ENCODE results near the gene BMPR1B.
"Not testable (repeated sequence)": the region's sequence is repeated elsewhere in the genome, so short reads cannot be mapped to it uniquely, and the experiment has no call there.

Gene BMPR1B

GRCh38 chr4:95045429-95045828 is 287.7 kb downstream of the BMPR1B start:
- Histone ChIP-seq H3K4me3 (ENCODE audit: low read depth in 1 of 2, low read length in 2 of 2) (no peak overlapping the region), H3K27ac (ENCODE audit: low read length) (no peak overlapping the region), H3K36me3 (ENCODE audit: control insufficient read depth in 1 of 2, insufficient read depth in 2 of 2, low read length in 2 of 2) (no peaks in the 10 kb centered on the region), H3K9me3 (ENCODE audit: control insufficient read depth in 1 of 2, low read length in 2 of 2) (no peaks in the 10 kb centered on the region), H3K4me1 (ENCODE audit: control insufficient read depth in 1 of 2, insufficient read depth in 2 of 2, low read length in 2 of 2) (peaks cover 0 to 5% of the 10 kb centered on the region in 2 donors), H3K27me3 (ENCODE audit: low read depth, low read length) (no peaks in the 10 kb centered on the region)

DNA sequence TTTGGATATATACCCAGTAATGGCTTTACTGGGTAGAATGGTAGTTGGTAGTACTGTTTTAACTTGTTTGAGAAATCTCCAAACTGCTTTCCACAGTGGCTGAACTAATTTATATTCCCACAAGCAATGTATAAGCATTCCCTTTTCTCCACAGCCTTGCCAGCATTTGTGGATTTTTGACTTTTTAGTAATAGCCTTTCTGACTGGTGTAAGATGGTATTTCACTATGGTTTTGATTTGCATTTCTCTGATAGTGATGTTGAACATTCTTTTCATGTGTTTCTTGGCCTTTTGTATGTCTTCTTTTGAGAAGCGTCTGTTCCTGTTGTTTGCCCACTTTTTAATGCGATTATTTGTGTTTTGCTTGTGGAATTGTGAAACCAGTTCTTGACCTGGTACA is 290.5 kb downstream of the BMPR1B start:
- no peaks in the 10 kb centered on the region for H3K9me3 ChIP-seq (ENCODE audit: control insufficient read depth in 1 of 2, low read length in 2 of 2)
- no peak overlapping the region for H3K27ac ChIP-seq (ENCODE audit: low read length)
- H3K36me3 ChIP-seq (ENCODE audit: control insufficient read depth in 1 of 2, insufficient read depth in 2 of 2, low read length in 2 of 2): no peaks in the 10 kb centered on the region
- H3K4me3 ChIP-seq (ENCODE audit: low read depth in 1 of 2, low read length in 2 of 2): no peak overlapping the region
- peaks cover 0 to 5% of the 10 kb centered on the region in 2 donors for H3K4me1 ChIP-seq (ENCODE audit: control insufficient read depth in 1 of 2, insufficient read depth in 2 of 2, low read length in 2 of 2)
- no peaks in the 10 kb centered on the region for H3K27me3 ChIP-seq (ENCODE audit: low read depth, low read length)

GRCh38 chr4:95049551-95050233 is 291.9 kb downstream of the BMPR1B start:
- peaks cover 0 to 2% of the 10 kb centered on the region in 2 donors for H3K4me1 ChIP-seq (ENCODE audit: control insufficient read depth in 1 of 2, insufficient read depth in 2 of 2, low read length in 2 of 2)
- no peaks in the 10 kb centered on the region for H3K9me3 ChIP-seq (ENCODE audit: control insufficient read depth in 1 of 2, low read length in 2 of 2)
- H3K27ac ChIP-seq (ENCODE audit: low read length): no peak overlapping the region
- H3K36me3 ChIP-seq (ENCODE audit: control insufficient read depth in 1 of 2, insufficient read depth in 2 of 2, low read length in 2 of 2): no peaks in the 10 kb centered on the region
- H3K27me3 ChIP-seq (ENCODE audit: low read depth, low read length): no peaks in the 10 kb centered on the region
- no peak overlapping the region for H3K4me3 ChIP-seq (ENCODE audit: low read depth in 1 of 2, low read length in 2 of 2)

DNA sequence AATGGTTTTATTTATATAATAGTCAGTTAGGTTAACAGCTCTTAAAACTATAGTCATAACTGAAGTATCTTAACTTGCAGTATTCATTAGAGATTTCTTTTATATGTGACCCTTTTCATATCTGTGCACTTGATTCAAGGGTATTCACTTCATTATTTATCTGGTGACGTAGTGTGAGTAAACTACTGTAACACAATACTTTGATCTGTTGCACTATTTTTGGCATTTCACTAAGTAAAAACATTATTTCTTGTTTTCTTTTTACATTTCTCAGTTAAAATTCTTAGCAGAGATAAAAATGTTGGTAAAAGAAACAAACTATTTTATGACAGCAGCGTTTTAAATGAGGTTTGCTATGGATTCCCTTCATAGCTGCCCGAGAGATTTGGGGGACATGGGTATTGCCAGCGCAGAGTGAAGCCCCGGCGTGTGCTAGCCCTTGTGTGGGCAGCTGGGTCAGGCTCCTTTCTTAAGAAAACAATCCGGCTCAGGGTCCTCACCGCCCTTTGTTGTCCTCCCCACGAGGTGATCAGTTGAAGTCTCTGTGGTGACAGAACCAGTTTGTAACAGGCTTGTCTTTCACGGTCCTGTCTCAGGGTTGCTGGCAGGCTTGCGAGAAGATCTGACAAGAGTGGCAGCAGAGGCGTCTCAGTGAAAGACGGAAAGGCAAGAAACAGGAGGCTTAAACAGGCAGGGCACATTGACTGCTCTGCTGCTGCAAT is 293.4 kb downstream of the BMPR1B start:
- no peaks in the 10 kb centered on the region for H3K27me3 ChIP-seq (ENCODE audit: low read depth, low read length)
- H3K36me3 ChIP-seq (ENCODE audit: control insufficient read depth in 1 of 2, insufficient read depth in 2 of 2, low read length in 2 of 2): no peaks in the 10 kb centered on the region
- no peak overlapping the region for H3K4me3 ChIP-seq (ENCODE audit: low read depth in 1 of 2, low read length in 2 of 2)
- no peaks in the 10 kb centered on the region for H3K4me1 ChIP-seq (ENCODE audit: control insufficient read depth in 1 of 2, insufficient read depth in 2 of 2, low read length in 2 of 2)
- no peak overlapping the region for H3K27ac ChIP-seq (ENCODE audit: low read length)
- no peaks in the 10 kb centered on the region for H3K9me3 ChIP-seq (ENCODE audit: control insufficient read depth in 1 of 2, low read length in 2 of 2)

GRCh38 chr4:95051702-95052020 is 293.9 kb downstream of the BMPR1B start:
- no peak overlapping the region for H3K27ac ChIP-seq (ENCODE audit: low read length)
- no peaks in the 10 kb centered on the region for H3K27me3 ChIP-seq (ENCODE audit: low read depth, low read length)
- no peaks in the 10 kb centered on the region for H3K9me3 ChIP-seq (ENCODE audit: control insufficient read depth in 1 of 2, low read length in 2 of 2)
- no peaks in the 10 kb centered on the region for H3K4me1 ChIP-seq (ENCODE audit: control insufficient read depth in 1 of 2, insufficient read depth in 2 of 2, low read length in 2 of 2)
- no peaks in the 10 kb centered on the region for H3K36me3 ChIP-seq (ENCODE audit: control insufficient read depth in 1 of 2, insufficient read depth in 2 of 2, low read length in 2 of 2)
- H3K4me3 ChIP-seq (ENCODE audit: low read depth in 1 of 2, low read length in 2 of 2): no peak overlapping the region

GRCh38 chr4:95058991-95059390 is 301.2 kb downstream of the BMPR1B start:
- Histone ChIP-seq H3K4me3 (ENCODE audit: low read depth in 1 of 2, low read length in 2 of 2) (no peak overlapping the region), H3K27me3 (ENCODE audit: low read depth, low read length) (no peaks in the 10 kb centered on the region), H3K4me1 (ENCODE audit: control insufficient read depth in 1 of 2, insufficient read depth in 2 of 2, low read length in 2 of 2) (no peaks in the 10 kb centered on the region), H3K36me3 (ENCODE audit: control insufficient read depth in 1 of 2, insufficient read depth in 2 of 2, low read length in 2 of 2) (no peaks in the 10 kb centered on the region), H3K9me3 (ENCODE audit: control insufficient read depth in 1 of 2, low read length in 2 of 2) (no peaks in the 10 kb centered on the region), H3K27ac (ENCODE audit: low read length) (no peak overlapping the region)

GRCh38 chr4:95059663-95060062 is 301.9 kb downstream of the BMPR1B start:
- no peaks in the 10 kb centered on the region for H3K36me3 ChIP-seq (ENCODE audit: control insufficient read depth in 1 of 2, insufficient read depth in 2 of 2, low read length in 2 of 2)
- no peaks in the 10 kb centered on the region for H3K4me1 ChIP-seq (ENCODE audit: control insufficient read depth in 1 of 2, insufficient read depth in 2 of 2, low read length in 2 of 2)
- H3K9me3 ChIP-seq (ENCODE audit: control insufficient read depth in 1 of 2, low read length in 2 of 2): no peaks in the 10 kb centered on the region
- no peak overlapping the region for H3K4me3 ChIP-seq (ENCODE audit: low read depth in 1 of 2, low read length in 2 of 2)
- no peak overlapping the region for H3K27ac ChIP-seq (ENCODE audit: low read length)
- no peaks in the 10 kb centered on the region for H3K27me3 ChIP-seq (ENCODE audit: low read depth, low read length)

DNA sequence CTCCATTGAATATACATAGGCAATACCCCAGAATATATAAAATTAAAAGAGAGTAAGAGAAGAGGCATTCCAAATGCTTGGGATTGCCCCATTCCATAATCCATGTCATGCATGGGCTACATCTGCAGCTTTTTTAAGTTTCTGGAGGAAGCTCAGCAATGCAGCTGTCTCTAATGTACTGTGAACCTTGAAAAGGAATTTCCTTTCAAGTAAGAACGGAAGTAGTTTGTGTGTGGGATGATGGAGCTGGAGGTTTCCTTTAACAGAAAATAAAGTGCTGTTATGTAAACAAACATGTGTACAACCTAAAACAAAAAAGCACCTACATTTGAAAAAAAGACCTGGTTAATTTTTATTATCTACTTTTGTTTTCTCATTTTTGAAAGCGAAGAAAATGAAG is 303.5 kb downstream of the BMPR1B start:
- no peak overlapping the region for H3K4me3 ChIP-seq (ENCODE audit: low read depth in 1 of 2, low read length in 2 of 2)
- no peak overlapping the region for H3K27ac ChIP-seq (ENCODE audit: low read length)
- peaks cover 0 to 5% of the 10 kb centered on the region in 2 donors for H3K4me1 ChIP-seq (ENCODE audit: control insufficient read depth in 1 of 2, insufficient read depth in 2 of 2, low read length in 2 of 2)
- H3K9me3 ChIP-seq (ENCODE audit: control insufficient read depth in 1 of 2, low read length in 2 of 2): no peaks in the 10 kb centered on the region
- H3K27me3 ChIP-seq (ENCODE audit: low read depth, low read length): no peaks in the 10 kb centered on the region
- H3K36me3 ChIP-seq (ENCODE audit: control insufficient read depth in 1 of 2, insufficient read depth in 2 of 2, low read length in 2 of 2): no peaks in the 10 kb centered on the region

DNA sequence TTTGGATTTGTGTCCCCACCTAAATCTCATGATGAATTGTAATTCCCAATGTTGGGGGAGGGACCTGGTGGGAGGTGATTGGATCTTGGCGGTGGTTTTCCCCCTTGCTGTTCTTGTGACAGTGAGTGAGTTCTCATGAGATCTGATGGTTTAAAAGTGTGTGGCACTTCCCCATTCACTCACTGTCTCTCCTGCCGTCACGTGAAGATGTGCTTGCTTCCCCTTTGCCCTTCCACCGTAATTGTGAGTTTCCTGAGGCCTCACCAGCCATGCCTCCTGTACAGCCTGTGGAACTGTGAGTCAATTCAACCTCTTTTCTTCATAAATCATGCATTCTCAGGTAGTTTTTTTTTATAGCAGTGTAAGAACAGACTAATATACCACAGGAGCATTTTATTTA is 304.0 kb downstream of the BMPR1B start:
- not testable (repeated sequence) for H3K4me3 ChIP-seq (ENCODE audit: low read depth in 1 of 2, low read length in 2 of 2); H3K9me3 ChIP-seq (ENCODE audit: control insufficient read depth in 1 of 2, low read length in 2 of 2); H3K27ac ChIP-seq (ENCODE audit: low read length); H3K36me3 ChIP-seq (ENCODE audit: control insufficient read depth in 1 of 2, insufficient read depth in 2 of 2, low read length in 2 of 2); H3K27me3 ChIP-seq (ENCODE audit: low read depth, low read length); H3K4me1 ChIP-seq (ENCODE audit: control insufficient read depth in 1 of 2, insufficient read depth in 2 of 2, low read length in 2 of 2)

GRCh38 chr4:95066050-95066449 is 308.3 kb downstream of the BMPR1B start:
- Histone ChIP-seq H3K36me3 (ENCODE audit: control insufficient read depth in 1 of 2, insufficient read depth in 2 of 2, low read length in 2 of 2) (no peaks in the 10 kb centered on the region), H3K9me3 (ENCODE audit: control insufficient read depth in 1 of 2, low read length in 2 of 2) (no peaks in the 10 kb centered on the region), H3K4me1 (ENCODE audit: control insufficient read depth in 1 of 2, insufficient read depth in 2 of 2, low read length in 2 of 2) (peaks cover 0 to 8% of the 10 kb centered on the region in 2 donors), H3K27ac (ENCODE audit: low read length) (no peak overlapping the region), H3K4me3 (ENCODE audit: low read depth in 1 of 2, low read length in 2 of 2) (no peak overlapping the region), H3K27me3 (ENCODE audit: low read depth, low read length) (no peaks in the 10 kb centered on the region)

DNA sequence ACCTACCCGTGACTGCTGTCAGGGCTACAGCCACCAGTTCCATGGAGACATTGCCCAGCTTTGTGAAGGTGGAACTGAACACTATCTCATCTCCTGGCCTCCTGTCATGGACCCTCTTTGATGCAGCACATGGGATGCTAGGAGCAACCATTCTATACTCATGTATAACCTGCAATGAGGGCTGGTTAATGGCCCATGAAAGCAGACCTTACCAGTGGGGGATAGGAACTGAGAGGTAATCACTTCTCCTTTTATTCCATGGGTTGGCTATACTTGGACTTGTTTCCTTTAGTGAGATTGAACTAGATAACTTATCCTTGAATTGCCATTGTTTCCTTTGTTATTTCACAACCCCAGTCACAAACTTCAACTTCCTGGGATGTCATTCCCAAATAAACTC is 310.6 kb downstream of the BMPR1B start:
- Histone ChIP-seq H3K27ac (ENCODE audit: low read length) (no peak overlapping the region), H3K4me3 (ENCODE audit: low read depth in 1 of 2, low read length in 2 of 2) (no peak overlapping the region), H3K9me3 (ENCODE audit: control insufficient read depth in 1 of 2, low read length in 2 of 2) (no peaks in the 10 kb centered on the region)

More for the DNA sequence above, 310.6 kb downstream of the BMPR1B start:
- no peaks in the 10 kb centered on the region for H3K27me3 ChIP-seq (ENCODE audit: low read depth, low read length)
- peaks cover 0 to 8% of the 10 kb centered on the region in 2 donors for H3K4me1 ChIP-seq (ENCODE audit: control insufficient read depth in 1 of 2, insufficient read depth in 2 of 2, low read length in 2 of 2)
- no peaks in the 10 kb centered on the region for H3K36me3 ChIP-seq (ENCODE audit: control insufficient read depth in 1 of 2, insufficient read depth in 2 of 2, low read length in 2 of 2)
